ENCODE results near the gene B3GNT5.

Gene B3GNT5

DNA sequence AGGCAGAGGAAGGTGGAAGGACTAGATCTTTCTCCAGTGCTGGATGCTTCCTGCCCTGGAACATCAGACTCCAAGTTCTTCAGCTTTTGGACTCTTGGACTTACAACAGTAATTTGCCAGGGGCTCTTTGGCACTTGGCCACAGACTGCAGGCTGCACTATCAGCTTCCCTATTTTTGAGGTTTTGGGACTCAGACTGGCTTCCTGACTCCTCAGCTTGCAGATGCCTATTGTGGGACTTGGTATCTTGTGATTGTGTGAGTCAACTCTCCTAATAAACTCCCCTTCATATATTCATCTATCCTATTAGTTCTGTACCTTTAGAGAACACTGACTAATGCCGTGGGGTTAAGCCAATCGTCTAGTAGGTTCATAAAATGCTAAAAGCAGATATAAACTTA is 8.8 kb upstream of the B3GNT5 start:
- no peak for TF ChIP-seq CTCF (IDR thresholded peaks at IDR 0.05; ENCODE audit: low read depth, low read length)
- no peak for TF ChIP-seq EZH2phosphoT487 (IDR thresholded peaks at IDR 0.05; ENCODE audit: low read depth)
- no peaks in the 10 kb centered on the region for H3K79me2 ChIP-seq (ENCODE audit: low read length)
- H3K4me1 ChIP-seq (ENCODE audit: low read length) = no peaks in the 10 kb centered on the region
- H3K9me3 ChIP-seq (ENCODE audit: insufficient read depth, low read length) = 0 out of 2 replicates have a peak, but pooled peaks cover 3% of the 10 kb centered on the region
- H3K27ac ChIP-seq (ENCODE audit: low read length) = no peak overlapping the region
- H3K4me2 ChIP-seq (ENCODE audit: low read length) = no peak overlapping the region
- H3K36me3 ChIP-seq (replicated peaks; ENCODE audit: low read depth, low read length) = peaks cover 2% of the 10 kb centered on the region
- H4K20me1 ChIP-seq (ENCODE audit: insufficient read depth, low read length) = no peaks in the 10 kb centered on the region
- no peak overlapping the region for H3K4me3 ChIP-seq (ENCODE audit: low read length)
- no peak overlapping the region for H3K9ac ChIP-seq (ENCODE audit: low read length)
- no peaks in the 10 kb centered on the region for H3K27me3 ChIP-seq (ENCODE audit: low read depth, low read length)
- H2AFZ ChIP-seq (ENCODE audit: low read depth, low read length) = no peak overlapping the region

- TF ChIP-seq CTCF (IDR thresholded peaks at IDR 0.05; ENCODE audit: low read depth, low read length) (no peak), EZH2phosphoT487 (IDR thresholded peaks at IDR 0.05; ENCODE audit: low read depth) (no peak)
- no peaks in the 10 kb centered on the region for H3K4me1 ChIP-seq (ENCODE audit: low read length)
- H3K79me2 ChIP-seq (ENCODE audit: low read length) = no peaks in the 10 kb centered on the region
- 0 out of 2 replicates have a peak, but pooled peaks cover 3% of the 10 kb centered on the region for H3K9me3 ChIP-seq (ENCODE audit: insufficient read depth, low read length)
- no peak overlapping the region for H3K9ac ChIP-seq (ENCODE audit: low read length)
- H2AFZ ChIP-seq (ENCODE audit: low read depth, low read length) = no peak overlapping the region
- H3K27ac ChIP-seq (ENCODE audit: low read length) = no peak overlapping the region
- no peaks in the 10 kb centered on the region for H3K27me3 ChIP-seq (ENCODE audit: low read depth, low read length)
- H4K20me1 ChIP-seq (ENCODE audit: insufficient read depth, low read length) = no peaks in the 10 kb centered on the region
- H3K36me3 ChIP-seq (replicated peaks; ENCODE audit: low read depth, low read length) = peaks cover 2% of the 10 kb centered on the region
- no peak overlapping the region for H3K4me2 ChIP-seq (ENCODE audit: low read length)
- H3K4me3 ChIP-seq (ENCODE audit: low read length) = no peak overlapping the region
These were observed 8.0 kb upstream of the B3GNT5 start for GRCh38 chr3:183244981-183245476.

DNA sequence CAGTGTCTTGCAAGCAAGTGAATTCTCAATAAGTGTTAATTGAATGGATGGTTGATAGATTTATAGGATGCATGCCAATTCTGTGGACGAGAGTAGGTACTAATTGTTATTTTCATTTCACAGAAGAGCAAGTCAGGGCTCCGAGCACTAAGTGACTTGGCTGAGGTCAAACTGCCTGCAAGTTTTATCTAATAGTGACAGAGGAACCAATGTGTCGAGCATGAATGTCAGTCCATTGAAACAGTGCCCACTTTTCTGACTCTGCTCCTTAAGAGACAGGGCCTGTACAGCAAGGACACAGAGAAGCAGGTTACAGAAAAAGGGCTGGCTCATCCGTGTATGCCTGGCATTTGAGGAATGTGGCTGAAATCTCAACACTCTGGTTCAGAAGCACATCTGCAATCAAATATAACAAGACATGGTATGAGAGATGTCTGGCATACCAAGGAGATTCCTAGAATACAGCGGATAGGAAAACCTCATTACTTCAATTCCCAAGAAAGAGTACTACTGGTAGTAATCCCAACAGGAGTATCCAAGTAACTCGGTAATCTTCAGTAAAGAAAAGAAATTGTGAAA is 6.0 kb upstream of the B3GNT5 start:
- no peaks in the 10 kb centered on the region for H3K27me3 ChIP-seq (ENCODE audit: low read depth, low read length)
- H3K4me2 ChIP-seq (ENCODE audit: low read length) = no peak overlapping the region
- no peaks in the 10 kb centered on the region for H3K79me2 ChIP-seq (ENCODE audit: low read length)
- H3K9me3 ChIP-seq (ENCODE audit: insufficient read depth, low read length) = no peaks in the 10 kb centered on the region
- H4K20me1 ChIP-seq (ENCODE audit: insufficient read depth, low read length) = no peaks in the 10 kb centered on the region
- no peak overlapping the region for H3K27ac ChIP-seq (ENCODE audit: low read length)
- no peak overlapping the region for H2AFZ ChIP-seq (ENCODE audit: low read depth, low read length)
- TF ChIP-seq EZH2phosphoT487 (IDR thresholded peaks at IDR 0.05; ENCODE audit: low read depth) (no peak), CTCF (IDR thresholded peaks at IDR 0.05; ENCODE audit: low read depth, low read length) (no peak)
- H3K4me3 ChIP-seq (ENCODE audit: low read length) = no peak overlapping the region
- no peaks in the 10 kb centered on the region for H3K4me1 ChIP-seq (ENCODE audit: low read length)
- H3K36me3 ChIP-seq (replicated peaks; ENCODE audit: low read depth, low read length) = peaks cover 2% of the 10 kb centered on the region
- H3K9ac ChIP-seq (ENCODE audit: low read length) = no peak overlapping the region

GRCh38 chr3:183249006-183249718 is 3.9 kb upstream of the B3GNT5 start:
- H3K9me3 ChIP-seq (ENCODE audit: insufficient read depth, low read length) = no peaks in the 10 kb centered on the region
- H2AFZ ChIP-seq (ENCODE audit: low read depth, low read length) = no peak overlapping the region
- H3K9ac ChIP-seq (ENCODE audit: low read length) = no peak overlapping the region
- H3K4me3 ChIP-seq (ENCODE audit: low read length) = no peak overlapping the region
- H3K79me2 ChIP-seq (ENCODE audit: low read length) = no peaks in the 10 kb centered on the region
- H3K36me3 ChIP-seq (replicated peaks; ENCODE audit: low read depth, low read length) = no peaks in the 10 kb centered on the region
- no peaks in the 10 kb centered on the region for H3K27me3 ChIP-seq (ENCODE audit: low read depth, low read length)
- H4K20me1 ChIP-seq (ENCODE audit: insufficient read depth, low read length) = no peaks in the 10 kb centered on the region
- no peak overlapping the region for H3K27ac ChIP-seq (ENCODE audit: low read length)
- H3K4me1 ChIP-seq (ENCODE audit: low read length) = no peaks in the 10 kb centered on the region
- TF ChIP-seq EZH2phosphoT487 (IDR thresholded peaks at IDR 0.05; ENCODE audit: low read depth) (no peak), CTCF (IDR thresholded peaks at IDR 0.05; ENCODE audit: low read depth, low read length) (no peak)
- H3K4me2 ChIP-seq (ENCODE audit: low read length) = no peak overlapping the region

All from OCI-LY3 (cell line).